Central memory CD8-positive, alpha-beta T cell (primary cell): ENCODE results near the gene EXOSC7.
A peak's percentile ranks its signal among the peaks of the same experiment; 100 is the strongest.
"Not testable (repeated sequence)": the region's sequence is repeated elsewhere in the genome, so short reads cannot be mapped to it uniquely, and the experiment has no call there.

Experiments
- ATAC-seq: fragments of 150-1000 bp; cut with Tn5 transposase; replicated peaks from 2 replicates; pipeline ENCODE4 v1.10.0; 2022; ENCODE audit warnings: mild to moderate bottlenecking, moderate FRiP score, moderate number of reproducible peaks; ENCODE audit not compliant: poor library complexity, severe bottlenecking; ENCODE audit errors: extremely low read depth
- DNase-seq, 2 donors: peaks; one replicate each; pipeline ENCODE4 v3.0.0; 2021; ENCODE audit warnings: low spot score in 2 of 2
- H3K27ac Mint-ChIP-seq: one replicate; pipeline ENCODE4 v1.8.0; 2022; ENCODE audit warnings: low read depth, mild to moderate bottlenecking, moderate library complexity, mixed read lengths
- H3K27me3 Mint-ChIP-seq: one replicate; pipeline ENCODE4 v1.8.0; 2022; ENCODE audit warnings: mixed read lengths
- H3K36me3 Mint-ChIP-seq: one replicate; pipeline ENCODE4 v1.8.0; 2022; ENCODE audit warnings: mild to moderate bottlenecking, moderate library complexity, mixed read lengths; ENCODE audit not compliant: insufficient read depth
- H3K4me1 Mint-ChIP-seq: one replicate; pipeline ENCODE4 v1.8.0; 2022; ENCODE audit warnings: mixed read lengths
- H3K4me3 Mint-ChIP-seq: one replicate; pipeline ENCODE4 v1.8.0; 2022; ENCODE audit warnings: mild to moderate bottlenecking, moderate library complexity, mixed read lengths
- H3K9me3 Mint-ChIP-seq: one replicate; pipeline ENCODE4 v1.8.0; 2022; ENCODE audit warnings: mixed read lengths

Gene EXOSC7

DNA sequence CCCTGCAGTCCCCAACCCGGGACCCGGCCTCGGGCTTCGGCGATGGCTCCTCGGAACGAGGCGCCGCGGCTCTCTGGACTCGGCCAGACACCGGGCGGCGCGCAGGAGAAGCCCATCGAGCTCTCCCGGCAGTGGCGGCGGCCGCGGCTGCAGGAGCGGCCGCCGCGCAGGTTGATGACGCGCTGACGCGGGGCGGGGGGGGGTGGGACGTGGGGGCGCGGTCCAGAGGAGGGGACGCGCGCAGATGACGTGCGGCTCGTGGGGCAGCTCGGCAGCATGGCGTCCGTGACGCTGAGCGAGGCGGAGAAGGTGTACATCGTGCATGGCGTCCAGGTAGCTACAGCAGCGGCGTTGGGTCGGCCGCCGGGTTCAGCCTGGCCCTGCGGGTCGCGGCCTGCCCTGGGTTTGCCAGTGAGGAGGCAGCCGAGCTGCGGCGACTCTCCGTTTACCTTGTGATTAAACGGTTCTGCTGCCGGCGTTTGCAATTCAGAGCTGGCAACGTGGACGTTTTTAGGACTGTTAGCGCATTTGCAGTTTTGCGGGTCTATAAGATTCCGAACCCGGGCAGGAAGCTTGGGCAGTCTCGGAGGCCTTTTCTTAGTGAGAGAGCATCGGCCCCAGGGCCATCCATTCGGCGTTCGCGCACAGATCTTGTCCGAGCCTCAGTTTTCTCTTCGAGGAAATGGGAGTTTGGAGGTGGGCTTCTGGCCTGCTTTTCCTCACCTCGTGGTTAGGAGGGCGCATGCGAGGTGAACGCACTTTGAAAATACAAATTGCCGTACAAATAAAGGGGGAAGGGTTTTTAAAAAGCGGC, at the start of gene EXOSC7, which contains the start of gene ZDHHC3:
Gene EXOSC7 (plus strand): TSS at position 243 of the 814 bp plus-strand sequence. CDS start 34 bp downstream, at position 277.
Gene ZDHHC3 (minus strand): TSS at position 173 of the 814 bp plus-strand sequence. CDS start 16,738 bp downstream, outside the sequence.
- Mint-ChIP-seq H3K27ac (peak within 1 kb of the TSS; percentile 94), H3K4me3 (peak within 1 kb of the TSS; percentile 93), H3K27me3 (no peaks in the 10 kb centered on the region), H3K36me3 (peaks cover 14% of the 10 kb centered on the region), H3K9me3 (no peaks in the 10 kb centered on the region), H3K4me1 (peaks cover 67% of the 10 kb centered on the region)
- DNase-seq = peak; percentile 62 to 74
- peak; percentile 91 for ATAC-seq

DNA sequence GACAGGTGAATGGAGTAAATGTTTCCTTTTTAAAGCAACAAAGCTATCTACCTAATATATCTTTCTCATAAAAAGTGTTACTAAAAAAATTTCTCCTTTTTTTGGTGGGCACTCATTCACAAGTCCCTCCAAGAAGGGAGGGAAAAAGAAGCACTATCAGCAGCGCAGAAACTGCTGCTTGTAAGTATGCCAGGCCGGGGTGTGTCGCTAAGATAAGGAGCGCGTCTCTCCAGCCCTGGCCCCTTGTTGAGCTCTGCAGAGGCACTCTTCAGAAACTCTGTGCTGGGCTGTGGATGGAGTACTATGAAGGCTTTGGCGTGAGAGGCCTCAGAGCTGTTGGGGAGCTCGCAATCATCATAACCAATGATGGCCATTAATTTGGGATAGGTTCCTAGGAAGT, 49.1 kb upstream of the EXOSC7 start:
- no peak for ATAC-seq
- no peak overlapping the region for H3K27ac Mint-ChIP-seq

DNA sequence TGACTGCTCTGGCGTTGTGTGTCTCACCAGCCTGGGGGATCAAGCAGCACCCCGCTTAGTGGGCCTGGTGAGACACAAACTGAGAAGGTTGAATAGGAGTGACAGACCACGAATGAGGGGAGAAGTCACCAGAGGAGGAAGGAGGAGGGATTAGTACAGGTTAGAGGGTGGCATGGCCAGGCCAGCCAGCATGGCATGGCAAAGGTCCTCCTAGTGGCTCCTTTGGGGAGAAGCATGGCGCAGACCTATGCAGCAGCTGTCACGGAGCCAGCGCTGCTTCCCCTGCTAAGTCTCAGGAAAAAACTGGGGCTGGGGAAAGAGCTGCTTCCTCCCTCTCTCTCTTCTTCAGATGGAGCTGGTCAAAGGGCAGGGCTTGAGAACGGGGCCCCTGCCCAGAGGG, 48.7 kb upstream of the EXOSC7 start:
- no peak overlapping the region for H3K27ac Mint-ChIP-seq
- peaks cover 17% of the 10 kb centered on the region for H3K36me3 Mint-ChIP-seq
- no peak overlapping the region for H3K4me3 Mint-ChIP-seq

More for the DNA sequence above, 49.1 kb upstream of the EXOSC7 start:
- Mint-ChIP-seq H3K36me3 (peaks cover 15% of the 10 kb centered on the region), H3K9me3 (no peaks in the 10 kb centered on the region), H3K4me3 (no peak overlapping the region), H3K27me3 (no peaks in the 10 kb centered on the region), H3K4me1 (no peaks in the 10 kb centered on the region)
- no peak for DNase-seq

DNA sequence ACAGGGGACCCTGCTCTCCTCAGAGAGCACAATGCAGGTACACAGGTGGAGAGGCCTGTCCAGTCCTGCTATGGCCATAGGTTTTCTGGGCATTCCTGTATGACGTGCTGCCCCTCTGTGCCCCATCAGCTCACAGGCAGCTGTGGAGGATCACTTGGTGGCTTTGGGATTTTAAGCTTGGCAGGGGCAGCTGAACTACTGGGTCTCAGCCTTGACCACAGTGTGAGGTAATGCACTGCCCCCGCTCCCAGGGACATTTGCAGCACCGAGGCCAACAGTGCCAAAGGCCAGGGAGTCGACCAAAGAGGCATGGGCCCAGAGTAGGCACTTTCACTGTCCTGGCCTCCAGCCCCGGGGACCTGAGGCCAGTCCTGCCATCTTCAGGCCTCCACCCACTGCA, 46.3 kb upstream of the EXOSC7 start:
- H3K27me3 Mint-ChIP-seq = no peaks in the 10 kb centered on the region
- no peaks in the 10 kb centered on the region for H3K9me3 Mint-ChIP-seq
- no peaks in the 10 kb centered on the region for H3K4me1 Mint-ChIP-seq
- no peak for ATAC-seq
- H3K4me3 Mint-ChIP-seq = no peak overlapping the region
- peak overlapping the region; percentile 35 for H3K27ac Mint-ChIP-seq
- H3K36me3 Mint-ChIP-seq = peaks cover 25% of the 10 kb centered on the region
- no peak for DNase-seq

More for the DNA sequence above, 48.7 kb upstream of the EXOSC7 start:
- ATAC-seq (no peak), DNase-seq (no peak)
- H3K9me3 Mint-ChIP-seq = no peaks in the 10 kb centered on the region
- H3K4me1 Mint-ChIP-seq = no peaks in the 10 kb centered on the region
- no peaks in the 10 kb centered on the region for H3K27me3 Mint-ChIP-seq

DNA sequence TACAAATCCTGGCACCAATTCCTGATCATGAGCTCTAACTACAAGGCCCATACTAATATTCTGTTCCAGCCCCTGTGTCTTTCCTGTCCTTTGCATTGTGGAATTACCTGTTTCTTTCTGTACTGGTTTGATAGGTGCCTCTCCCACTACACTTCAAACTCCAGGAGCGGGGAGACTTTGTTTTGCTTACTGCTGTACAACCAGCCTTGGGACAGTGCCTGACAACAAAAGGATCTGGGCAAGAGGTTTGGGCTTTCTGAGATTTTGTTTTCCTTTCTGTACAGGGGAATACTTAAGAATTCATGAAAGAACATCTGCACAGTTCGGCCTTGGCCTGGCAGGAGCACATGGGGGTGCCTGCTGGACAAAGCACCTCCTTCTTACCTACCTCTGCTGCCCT, 45.1 kb upstream of the EXOSC7 start:
- no peaks in the 10 kb centered on the region for H3K27me3 Mint-ChIP-seq
- H3K4me1 Mint-ChIP-seq = peaks cover 5% of the 10 kb centered on the region
- no peak for DNase-seq
- H3K27ac Mint-ChIP-seq = no peak overlapping the region
- H3K9me3 Mint-ChIP-seq = no peaks in the 10 kb centered on the region
- peaks cover 19% of the 10 kb centered on the region for H3K36me3 Mint-ChIP-seq
- H3K4me3 Mint-ChIP-seq = no peak overlapping the region
- no peak for ATAC-seq

DNA sequence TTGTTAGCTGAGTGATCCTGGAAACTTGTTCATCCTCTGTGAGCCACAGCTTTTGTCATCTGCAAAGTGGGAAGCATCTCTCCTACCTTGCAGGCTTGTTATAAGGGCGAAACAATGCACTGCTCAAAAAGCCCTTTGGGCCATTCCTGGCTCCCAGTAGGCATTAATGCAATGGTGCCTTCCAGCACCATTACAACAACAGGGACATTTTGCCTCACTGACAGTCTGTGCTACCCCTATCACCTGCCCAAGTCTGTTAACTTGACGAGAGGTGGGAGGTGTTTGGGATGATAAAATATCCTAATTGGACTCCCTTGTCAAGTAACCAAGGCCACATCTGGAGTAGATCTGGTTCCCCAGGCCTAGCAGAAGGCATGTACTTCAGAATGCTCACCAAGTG, 44.3 kb upstream of the EXOSC7 start:
- no peak overlapping the region for H3K4me3 Mint-ChIP-seq
- peaks cover 14% of the 10 kb centered on the region for H3K36me3 Mint-ChIP-seq
- H3K27me3 Mint-ChIP-seq = no peaks in the 10 kb centered on the region
- H3K9me3 Mint-ChIP-seq = no peaks in the 10 kb centered on the region
- no peak overlapping the region for H3K27ac Mint-ChIP-seq
- peaks cover 14% of the 10 kb centered on the region for H3K4me1 Mint-ChIP-seq
- no peak for ATAC-seq
- no peak for DNase-seq

DNA sequence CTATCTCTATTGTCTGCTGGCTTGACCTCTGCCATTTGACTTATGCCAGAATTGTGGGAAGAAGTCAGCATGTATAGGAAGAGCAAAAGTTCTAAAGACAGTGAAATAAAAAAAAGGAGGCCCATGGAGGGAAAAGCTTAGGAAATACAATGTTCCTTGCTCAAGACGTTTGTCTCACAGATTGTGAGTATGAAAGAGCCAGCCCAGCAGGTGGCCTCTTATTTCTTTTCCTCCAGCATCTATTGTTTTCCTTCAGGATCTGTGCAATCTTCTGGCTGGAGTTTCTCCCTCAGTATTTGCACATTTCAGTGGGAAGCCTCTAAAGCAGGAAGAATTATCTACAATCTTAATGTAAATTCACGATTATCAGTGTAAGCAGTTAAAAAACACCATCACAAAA, 43.8 kb upstream of the EXOSC7 start:
- DNase-seq (no peak), ATAC-seq (no peak)
- Mint-ChIP-seq H3K27ac (no peak overlapping the region), H3K36me3 (peaks cover 17% of the 10 kb centered on the region), H3K9me3 (no peaks in the 10 kb centered on the region), H3K4me3 (no peak overlapping the region), H3K27me3 (no peaks in the 10 kb centered on the region), H3K4me1 (peaks cover 14% of the 10 kb centered on the region)

DNA sequence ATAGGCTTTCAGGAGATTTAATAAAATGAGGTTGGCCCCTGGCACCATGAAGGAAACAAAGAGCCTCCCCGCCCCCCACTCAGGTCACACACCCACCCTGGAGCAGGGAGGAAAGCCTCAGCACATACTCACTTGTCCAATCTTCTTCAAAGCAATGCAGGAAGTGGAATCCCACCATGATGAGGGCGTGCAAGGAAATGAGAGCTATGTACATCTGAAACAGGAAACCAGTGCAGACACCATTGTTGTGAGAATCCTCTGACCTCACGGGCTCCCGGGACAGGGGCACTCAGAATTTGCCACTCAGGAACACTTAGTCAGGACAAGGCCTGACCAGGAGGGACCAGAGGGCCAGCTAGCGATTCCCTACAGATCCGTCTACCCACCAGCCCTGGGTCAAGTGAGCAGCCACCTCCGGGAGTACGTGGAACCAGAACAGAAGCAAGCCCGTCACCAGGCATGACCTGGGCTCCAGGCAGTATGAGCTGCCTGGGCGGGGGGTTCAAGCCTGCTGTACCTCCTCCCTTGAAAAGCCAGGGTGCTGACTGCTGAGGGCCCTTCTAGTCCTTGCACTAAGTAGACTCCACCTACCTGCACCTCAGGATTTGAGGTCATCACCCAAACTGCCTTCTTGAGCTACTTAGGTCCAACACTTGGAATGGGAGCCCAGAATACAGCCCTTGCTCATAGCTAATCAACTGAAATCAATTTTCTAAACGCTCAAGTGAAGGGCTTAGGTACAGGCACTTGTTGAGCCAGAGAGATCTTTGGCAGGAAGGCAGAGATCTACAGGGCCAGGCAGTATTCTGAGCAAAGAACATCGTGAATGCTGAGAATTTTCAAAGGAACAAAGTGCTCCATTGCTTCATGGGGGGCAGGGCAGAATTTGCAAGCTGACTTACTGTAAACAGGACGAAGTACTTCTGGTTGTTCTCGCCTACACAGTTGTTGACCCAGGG, 42.8 kb upstream of the EXOSC7 start:
- Mint-ChIP-seq H3K27ac (no peak overlapping the region), H3K9me3 (no peaks in the 10 kb centered on the region), H3K27me3 (no peaks in the 10 kb centered on the region), H3K4me1 (peaks cover 14% of the 10 kb centered on the region), H3K36me3 (peaks cover 26% of the 10 kb centered on the region), H3K4me3 (no peak overlapping the region)
- DNase-seq = no peak
- ATAC-seq = no peak

DNA sequence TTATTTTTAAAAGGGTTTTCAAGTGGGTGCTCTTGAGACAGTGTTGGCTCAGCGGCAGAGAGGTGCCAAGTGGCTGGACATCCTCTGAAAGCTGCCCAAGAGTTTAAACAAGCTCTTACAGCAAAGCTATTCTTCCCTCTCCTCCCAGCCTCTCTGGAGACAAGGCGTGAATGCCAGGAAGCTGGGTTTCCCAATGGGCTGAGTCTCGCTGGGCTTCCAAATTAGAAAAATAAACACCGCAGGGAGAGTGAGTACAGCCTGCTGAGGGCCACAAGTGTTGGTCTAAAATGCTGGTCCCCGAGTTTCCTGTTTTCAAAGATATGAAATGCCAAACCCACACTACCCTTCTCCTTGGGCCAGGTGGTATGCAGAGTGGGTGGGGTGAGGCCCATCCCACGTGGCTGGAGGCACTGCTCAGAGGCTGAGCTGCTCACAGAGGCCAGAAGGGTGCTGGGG, 36.4 kb upstream of the EXOSC7 start:
- ATAC-seq (no peak), DNase-seq (no peak)
- Mint-ChIP-seq H3K4me3 (no peak overlapping the region), H3K4me1 (peaks cover 23% of the 10 kb centered on the region), H3K27me3 (no peaks in the 10 kb centered on the region), H3K27ac (peak overlapping the region; percentile 42), H3K36me3 (peaks cover 42% of the 10 kb centered on the region), H3K9me3 (no peaks in the 10 kb centered on the region)

DNA sequence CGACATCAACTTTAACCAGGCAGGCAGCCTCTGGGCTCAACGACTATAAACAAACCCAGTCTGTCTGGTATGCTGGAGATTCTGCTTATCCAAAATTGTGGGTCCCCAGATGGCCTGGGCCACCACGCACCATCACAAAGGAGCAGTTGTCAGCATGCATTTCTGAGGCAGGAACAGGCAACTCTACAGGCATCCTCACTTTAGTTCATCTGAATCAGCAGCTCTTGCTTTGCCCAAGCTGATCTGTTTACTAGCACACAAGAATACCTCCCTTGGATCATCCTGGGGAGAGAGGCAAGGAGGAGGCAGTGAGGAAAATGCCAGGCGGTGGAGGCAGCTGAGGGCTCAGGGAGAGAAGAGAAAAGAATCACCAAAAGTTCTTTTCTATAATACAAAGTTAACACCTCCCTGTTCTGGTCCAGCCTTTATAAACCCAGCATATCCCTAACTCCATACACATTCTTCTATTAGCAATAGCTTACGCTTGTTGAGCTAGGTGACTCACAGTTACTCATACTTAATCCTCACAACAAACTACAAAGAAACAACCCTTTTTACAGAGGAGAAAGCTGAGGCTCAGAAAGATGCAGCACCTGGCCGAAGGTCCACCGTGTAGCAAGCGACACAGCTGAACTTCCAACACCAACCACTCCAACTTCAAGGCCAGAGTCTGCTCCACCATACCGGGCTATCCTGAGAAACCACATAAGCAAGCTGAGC, 33.7 kb upstream of the EXOSC7 start:
- peaks cover 37% of the 10 kb centered on the region for H3K36me3 Mint-ChIP-seq
- H3K27ac Mint-ChIP-seq = no peak overlapping the region
- H3K4me3 Mint-ChIP-seq = no peak overlapping the region
- no peaks in the 10 kb centered on the region for H3K9me3 Mint-ChIP-seq
- ATAC-seq (no peak), DNase-seq (no peak)
- peaks cover 15% of the 10 kb centered on the region for H3K4me1 Mint-ChIP-seq
- H3K27me3 Mint-ChIP-seq = no peaks in the 10 kb centered on the region

DNA sequence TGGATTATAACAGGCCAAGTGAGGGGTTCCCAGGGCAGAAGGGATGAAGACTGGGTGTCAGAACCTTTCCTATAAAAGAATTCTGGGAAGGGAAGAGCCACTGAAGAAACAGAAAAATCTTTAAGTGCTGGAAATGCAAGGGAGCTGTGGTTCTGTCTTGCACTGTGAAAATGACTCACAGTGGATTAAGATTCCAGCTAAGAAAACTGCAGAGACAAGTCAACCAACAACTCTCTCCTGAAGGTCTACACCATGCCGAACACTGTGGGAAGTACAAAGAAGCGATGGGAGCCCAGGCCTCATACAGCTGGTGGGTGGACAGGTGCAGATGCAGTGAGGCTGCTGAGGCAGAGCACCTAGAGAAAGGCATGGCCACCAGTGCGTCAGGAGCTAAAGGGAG, 27.8 kb upstream of the EXOSC7 start:
- peaks cover 15% of the 10 kb centered on the region for H3K36me3 Mint-ChIP-seq
- no peaks in the 10 kb centered on the region for H3K27me3 Mint-ChIP-seq
- DNase-seq (no peak), ATAC-seq (no peak)
- no peak overlapping the region for H3K4me3 Mint-ChIP-seq
- H3K27ac Mint-ChIP-seq = no peak overlapping the region
- H3K9me3 Mint-ChIP-seq = no peaks in the 10 kb centered on the region
- peaks cover 34% of the 10 kb centered on the region for H3K4me1 Mint-ChIP-seq

DNA sequence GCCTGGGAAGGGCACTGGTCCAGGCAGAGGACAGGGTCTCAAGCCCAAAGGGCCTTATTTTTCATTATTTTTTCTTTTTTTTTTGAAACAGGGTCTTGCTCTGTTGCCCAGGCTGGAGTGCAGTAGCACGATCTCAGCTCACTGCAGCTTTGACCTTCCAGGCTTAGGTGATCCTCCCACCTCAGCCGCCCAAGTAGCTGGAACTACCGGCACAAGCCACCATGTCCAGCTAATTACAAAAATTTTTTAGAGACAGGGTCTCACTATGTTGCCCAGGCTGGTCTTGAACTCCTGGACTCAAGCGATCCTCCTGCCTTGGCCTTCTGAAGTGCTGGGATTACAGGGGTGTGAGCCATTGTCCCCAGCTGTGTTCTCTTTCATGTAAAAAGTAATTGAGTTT, 26.3 kb upstream of the EXOSC7 start:
- H3K36me3 Mint-ChIP-seq, H3K27ac Mint-ChIP-seq, H3K4me3 Mint-ChIP-seq, H3K9me3 Mint-ChIP-seq, DNase-seq, ATAC-seq, H3K27me3 Mint-ChIP-seq: not testable (repeated sequence)
- peaks cover 38% of the 10 kb centered on the region for H3K4me1 Mint-ChIP-seq
